Loucy (cell line): ENCODE results near the gene TNPO3.
"Not testable (repeated sequence)": the region's sequence is repeated elsewhere in the genome, so short reads cannot be mapped to it uniquely, and the experiment has no call there.

ENCODE experiments used
- H2AFZ ChIP-seq: fragments of 200-600 bp; sonication (generic); 2 replicates; pipeline ENCODE4 v1.6.0; 2016; ENCODE audit warnings: antibody characterized with exemption, mild to moderate bottlenecking, low read length, moderate library complexity
- H3F3A ChIP-seq: fragments of 200-600 bp; 2 replicates; pipeline ENCODE4 v1.6.0; 2016; ENCODE audit warnings: antibody characterized with exemption, low read depth, mild to moderate bottlenecking
- H3K27me3 ChIP-seq: fragments of 200-600 bp; sonication (generic); 2 replicates; pipeline ENCODE4 v1.6.1; 2014; ENCODE audit warnings: low read length, mild to moderate bottlenecking; ENCODE audit not compliant: insufficient read depth, poor library complexity, severe bottlenecking
- H3K36me3 ChIP-seq: fragments of 200-600 bp; sonication (generic); 2 replicates; pipeline ENCODE4 v1.6.1; 2016; ENCODE audit warnings: low read length; ENCODE audit not compliant: insufficient read depth
- H3K4me1 ChIP-seq: fragments of 200-600 bp; sonication (generic); 2 replicates; pipeline ENCODE4 v1.5.1; 2014; ENCODE audit warnings: low read length, mild to moderate bottlenecking; ENCODE audit not compliant: insufficient read depth, poor library complexity, severe bottlenecking
- H3K4me2 ChIP-seq: fragments of 200-600 bp; sonication (generic); 2 replicates; pipeline ENCODE4 v1.6.0; 2014; ENCODE audit warnings: antibody characterized with exemption, low read length, low read depth, mild to moderate bottlenecking; ENCODE audit not compliant: poor library complexity, severe bottlenecking
- H3K4me3 ChIP-seq: fragments of 200-600 bp; sonication (generic); 2 replicates; pipeline ENCODE4 v1.5.1; 2014; ENCODE audit warnings: low read length, mild to moderate bottlenecking, mixed read lengths; ENCODE audit not compliant: poor library complexity, severe bottlenecking
- H3K79me2 ChIP-seq: fragments of 200-600 bp; sonication (generic); 2 replicates; pipeline ENCODE4 v1.6.1; 2014; ENCODE audit warnings: low read length; ENCODE audit not compliant: insufficient read depth
- H3K9ac ChIP-seq: fragments of 200-600 bp; sonication (generic); 2 replicates; pipeline ENCODE4 v1.6.0; 2014; ENCODE audit warnings: mild to moderate bottlenecking, low read depth, low read length, moderate library complexity; ENCODE audit not compliant: poor library complexity, severe bottlenecking
- H3K9me2 ChIP-seq: fragments of 200-600 bp; sonication (generic); replicated peaks from 2 replicates; pipeline ENCODE4 v1.6.1; 2016; ENCODE audit warnings: low read depth, low read length, mixed read lengths
- H3K9me3 ChIP-seq: fragments of 200-600 bp; sonication (generic); 2 replicates; pipeline ENCODE4 v1.6.1; 2014; ENCODE audit warnings: mild to moderate bottlenecking, antibody characterized with exemption, low read length, low read depth; ENCODE audit not compliant: insufficient read depth
- H4K20me1 ChIP-seq: fragments of 200-600 bp; sonication (generic); 2 replicates; pipeline ENCODE4 v1.6.0; 2014; ENCODE audit warnings: antibody characterized with exemption, low read length, mild to moderate bottlenecking; ENCODE audit not compliant: insufficient read depth, poor library complexity, severe bottlenecking
- CTCF ChIP-seq: fragments of 200-600 bp; sonication (generic); conservative IDR thresholded peaks from 2 replicates; pipeline ENCODE4 v1.5.1; 2014; ENCODE audit warnings: mild to moderate bottlenecking, antibody characterized with exemption, low read length
- EZH2phosphoT487 ChIP-seq: fragments of 200-600 bp; IDR thresholded peaks from 2 replicates; pipeline ENCODE4 v1.6.1; 2018; ENCODE audit warnings: antibody characterized with exemption, mild to moderate bottlenecking, moderate library complexity, borderline replicate concordance

Gene TNPO3

GRCh38 chr7:128915271-128915819, 139.6 kb downstream of the TNPO3 start:
- Histone ChIP-seq H3F3A (no peaks in the 10 kb centered on the region), H3K4me2 (no peak overlapping the region), H3K4me1 (no peaks in the 10 kb centered on the region), H3K9me3 (no peaks in the 10 kb centered on the region), H3K9me2 (no peaks in the 10 kb centered on the region), H3K9ac (no peak overlapping the region), H3K36me3 (no peaks in the 10 kb centered on the region), H3K4me3 (no peak overlapping the region), H3K27me3 (no peaks in the 10 kb centered on the region), H4K20me1 (no peaks in the 10 kb centered on the region), H2AFZ (no peak overlapping the region), H3K79me2 (no peaks in the 10 kb centered on the region)
- no peak for TF ChIP-seq CTCF
- TF ChIP-seq EZH2phosphoT487, result no peak

DNA sequence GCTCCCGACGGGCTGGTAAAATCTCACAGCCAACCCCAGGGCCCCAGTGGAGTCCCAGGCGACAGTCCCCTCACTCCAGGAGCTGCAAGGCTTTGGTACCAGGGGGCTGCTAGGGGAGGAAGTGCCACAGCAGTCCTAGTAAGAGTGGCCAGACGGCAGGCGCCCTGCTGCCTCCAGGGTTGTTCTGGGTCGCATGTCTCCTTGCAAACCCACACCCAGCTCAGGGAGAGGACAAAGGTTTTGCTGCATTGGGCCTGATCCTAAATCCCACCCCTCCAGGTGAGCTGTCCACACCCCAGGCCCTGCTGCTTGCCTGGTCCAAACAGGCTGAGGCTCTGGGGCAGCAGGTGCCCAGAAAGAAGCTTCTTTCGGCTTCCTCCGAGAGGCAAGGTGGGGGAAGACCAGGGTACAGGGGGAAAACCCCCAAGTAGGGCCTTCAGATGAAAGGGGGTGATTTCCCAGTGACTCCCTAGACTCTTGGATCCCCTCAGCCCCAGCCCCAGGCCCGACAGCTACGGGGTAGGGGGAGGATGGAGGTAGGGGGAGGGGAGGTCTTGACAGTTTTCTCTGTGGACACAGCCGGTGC, 140.3 kb downstream of the TNPO3 start:
- H3K9me2 ChIP-seq, result no peaks in the 10 kb centered on the region
- H3F3A ChIP-seq, result no peaks in the 10 kb centered on the region
- no peaks in the 10 kb centered on the region for H3K79me2 ChIP-seq
- no peak for TF ChIP-seq EZH2phosphoT487
- no peak for TF ChIP-seq CTCF
- H3K9me3 ChIP-seq, result no peaks in the 10 kb centered on the region
- no peaks in the 10 kb centered on the region for H4K20me1 ChIP-seq
- no peaks in the 10 kb centered on the region for H3K27me3 ChIP-seq
- H3K36me3 ChIP-seq, result no peaks in the 10 kb centered on the region
- no peak overlapping the region for H3K4me2 ChIP-seq
- no peak overlapping the region for H2AFZ ChIP-seq
- H3K4me1 ChIP-seq, result no peaks in the 10 kb centered on the region
- no peak overlapping the region for H3K9ac ChIP-seq
- H3K4me3 ChIP-seq, result no peak overlapping the region

- TF ChIP-seq CTCF, result no peak
- no peaks in the 10 kb centered on the region for H3F3A ChIP-seq
- no peaks in the 10 kb centered on the region for H3K27me3 ChIP-seq
- no peak overlapping the region for H3K9ac ChIP-seq
- no peaks in the 10 kb centered on the region for H3K9me2 ChIP-seq
- H2AFZ ChIP-seq, result no peak overlapping the region
- no peak overlapping the region for H3K4me2 ChIP-seq
- no peaks in the 10 kb centered on the region for H3K79me2 ChIP-seq
- no peaks in the 10 kb centered on the region for H4K20me1 ChIP-seq
- no peaks in the 10 kb centered on the region for H3K4me1 ChIP-seq
- H3K9me3 ChIP-seq, result no peaks in the 10 kb centered on the region
- no peaks in the 10 kb centered on the region for H3K36me3 ChIP-seq
- H3K4me3 ChIP-seq, result no peak overlapping the region
Measured at GRCh38 chr7:128913870-128914565, 140.9 kb downstream of the TNPO3 start.

DNA sequence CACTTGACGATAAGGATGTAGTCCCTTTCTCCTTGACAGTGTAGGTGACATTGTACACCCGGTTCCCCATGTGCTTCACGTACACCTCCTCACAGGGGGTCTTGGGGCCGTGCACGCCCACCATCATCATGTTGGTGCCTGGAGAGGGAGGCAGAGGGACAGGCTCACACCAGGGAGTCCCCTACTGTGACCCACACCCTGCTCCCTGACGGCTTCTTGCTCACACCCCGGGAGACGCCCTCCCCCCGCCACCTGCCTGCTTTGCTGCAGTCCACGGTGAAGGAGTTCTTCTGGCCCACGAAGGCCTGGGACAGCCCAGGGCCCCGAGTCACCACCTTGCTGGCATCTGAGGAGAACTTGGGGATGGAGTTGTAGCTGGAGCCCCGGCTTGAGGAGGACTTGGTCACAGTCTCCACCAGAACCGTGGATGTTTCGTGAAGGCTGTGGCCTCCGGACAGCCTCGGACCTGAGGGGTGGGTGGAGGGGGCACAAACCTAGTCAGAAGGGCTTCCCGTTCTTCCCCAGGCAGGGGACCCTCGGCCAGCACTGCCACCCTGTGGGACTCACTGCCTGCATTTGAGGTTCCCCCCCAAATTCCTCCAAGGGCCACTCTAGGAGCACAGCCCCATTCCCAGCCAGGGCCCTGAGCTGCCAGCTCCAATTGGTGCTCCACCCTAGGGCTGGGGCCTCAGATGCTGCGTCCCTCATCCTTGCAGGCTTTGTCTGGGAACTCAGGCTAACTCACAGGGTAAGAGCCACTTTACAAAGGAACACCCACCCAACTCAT, 142.0 kb downstream of the TNPO3 start:
- not testable (repeated sequence) for H3K27me3 ChIP-seq, H3K9me2 ChIP-seq

More for the DNA sequence above, 142.0 kb downstream of the TNPO3 start:
- not testable (repeated sequence) for H4K20me1 ChIP-seq, H3K4me3 ChIP-seq, H2AFZ ChIP-seq, H3K4me2 ChIP-seq, H3K4me1 ChIP-seq, H3K9me3 ChIP-seq, H3K36me3 ChIP-seq, H3K79me2 ChIP-seq, H3F3A ChIP-seq, H3K9ac ChIP-seq
